Fibroblast of the aortic adventitia (primary cell): ENCODE data around the gene ACVR1. TPM values are rescaled to one million over a fixed set of nuclear protein-coding genes. Genes with fewer than 3 reads are reported as not detected.
A peak's percentile ranks its signal among the peaks of the same experiment; 100 is the strongest.

Experiments
- DNase-seq: peaks from one replicate; pipeline ENCODE4 v3.0.0-alpha.2; 2010; ENCODE audit warnings: low read depth
- H3K4me3 ChIP-seq: 2 replicates; pipeline ENCODE4 v1.5.1; 2011; ENCODE audit warnings: low read depth, mild to moderate bottlenecking, control low read depth, low read length, moderate library complexity
- CTCF ChIP-seq: IDR thresholded peaks from 2 replicates; pipeline ENCODE4 v1.5.1; 2011; ENCODE audit warnings: mild to moderate bottlenecking, low read length, control low read depth, inconsistent platforms; ENCODE audit not compliant: insufficient read depth
- total RNA-seq: library from RNA; depleted of rRNA; stranded (reverse); fragments of >200 nt; gene quantifications from 2 replicates; pipeline ENCODE4 v1.2.3, GENCODE V29; 2012; ENCODE audit warnings: low replicate concordance

The ACVR1 gene
- total RNA-seq, 1 donor, result 32.9 TPM

- no peak for DNase-seq
- no peak overlapping the region for H3K4me3 ChIP-seq
- TF ChIP-seq CTCF, result no peak
These were observed 56.4 kb downstream of the ACVR1 start for GRCh38 chr2:157819761-157820160.

GRCh38 chr2:157818227-157818626 lies 57.9 kb downstream of the ACVR1 start:
- no peak overlapping the region for H3K4me3 ChIP-seq
- TF ChIP-seq CTCF, result no peak
- no peak for DNase-seq

- no peak for DNase-seq
- H3K4me3 ChIP-seq, result no peak overlapping the region
- no peak for TF ChIP-seq CTCF
These were observed 60.7 kb downstream of the ACVR1 start for GRCh38 chr2:157815421-157815820.

- no peak for DNase-seq
These were observed 62.7 kb downstream of the ACVR1 start for GRCh38 chr2:157813467-157813866.

GRCh38 chr2:157810037-157810436 lies 66.1 kb downstream of the ACVR1 start:
- no peak overlapping the region for H3K4me3 ChIP-seq
- DNase-seq, result no peak
- TF ChIP-seq CTCF, result no peak

More at GRCh38 chr2:157813467-157813866, 62.7 kb downstream of the ACVR1 start:
- no peak for TF ChIP-seq CTCF
- no peak overlapping the region for H3K4me3 ChIP-seq

GRCh38 chr2:157809212-157809611 lies 66.9 kb downstream of the ACVR1 start:
- no peak for TF ChIP-seq CTCF
- DNase-seq, result peak; percentile 30
- H3K4me3 ChIP-seq, result no peak overlapping the region

GRCh38 chr2:157808421-157808820 lies 67.7 kb downstream of the ACVR1 start:
- DNase-seq, result no peak
- TF ChIP-seq CTCF, result no peak
- H3K4me3 ChIP-seq, result no peak overlapping the region
